GM18517 (cell line): Measurements from ENCODE around the gene JDP2.
"Not testable (repeated sequence)": the region's sequence is repeated elsewhere in the genome, so short reads cannot be mapped to it uniquely, and the experiment has no call there.

Experiments
- ATAC-seq: cut with Tn5 transposase; IDR thresholded peaks from one replicate; pipeline ENCODE4 v1.9.1; 2021; ENCODE audit warnings: mild to moderate bottlenecking, moderate library complexity; ENCODE audit not compliant: unreplicated experiment

JDP2 gene

GRCh38 chr14:75427482-75428229, at the start of gene JDP2:
JDP2 (plus strand) TSS chr14:75428022; CDS start chr14:75437921, 9,899 bp downstream.
- peak; percentile 29 for ATAC-seq

GRCh38 chr14:75379246-75379929, 48.4 kb upstream of the JDP2 start:
- no peak for ATAC-seq

- no peak for ATAC-seq
These were observed 47.9 kb upstream of the JDP2 start for GRCh38 chr14:75379930-75380270.

GRCh38 chr14:75380656-75381055, 47.2 kb upstream of the JDP2 start:
- ATAC-seq, result no peak

DNA sequence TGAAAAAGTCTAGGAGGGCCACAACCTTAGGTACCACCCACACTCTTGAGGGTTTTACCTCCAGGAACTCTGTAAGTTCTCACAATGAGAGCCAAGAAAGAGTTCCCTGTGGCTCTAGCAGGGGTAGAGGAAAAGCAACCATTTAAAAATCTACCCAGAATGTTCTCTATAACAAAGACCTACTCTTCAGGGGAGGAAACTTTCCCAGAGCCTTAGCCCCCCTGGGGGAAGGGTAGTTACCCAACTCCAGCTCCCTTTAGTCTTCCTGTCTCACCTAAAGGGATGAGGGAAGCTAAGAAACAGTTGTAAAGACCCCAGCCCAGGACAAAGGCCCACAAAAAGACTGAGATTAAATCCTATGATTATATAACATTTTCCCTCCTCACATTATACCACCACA, 46.2 kb upstream of the JDP2 start:
- ATAC-seq, result no peak

- not testable (repeated sequence) for ATAC-seq
These were observed 44.6 kb upstream of the JDP2 start for GRCh38 chr14:75383219-75383618.

DNA sequence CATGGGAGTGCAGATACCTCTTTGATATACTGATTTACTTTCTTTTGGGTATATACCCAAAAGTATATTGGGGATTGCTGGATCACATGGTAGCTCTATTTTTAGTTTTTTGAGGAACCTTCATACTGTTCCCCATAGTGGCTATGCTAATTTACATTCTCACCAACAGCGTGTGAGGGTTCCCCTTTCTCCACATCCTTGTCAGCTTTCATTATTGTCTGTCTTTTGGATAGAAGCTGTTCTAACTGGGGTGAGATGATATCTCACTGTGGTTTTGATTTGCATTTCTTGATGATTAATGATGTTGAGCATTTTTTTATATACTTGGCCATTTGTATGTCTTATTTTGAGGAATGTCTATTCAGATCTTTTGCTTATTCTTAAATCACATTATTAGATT, 44.1 kb upstream of the JDP2 start:
- ATAC-seq, result no peak

- no peak for ATAC-seq
These were observed 38.1 kb upstream of the JDP2 start for GRCh38 chr14:75389679-75390078.

DNA sequence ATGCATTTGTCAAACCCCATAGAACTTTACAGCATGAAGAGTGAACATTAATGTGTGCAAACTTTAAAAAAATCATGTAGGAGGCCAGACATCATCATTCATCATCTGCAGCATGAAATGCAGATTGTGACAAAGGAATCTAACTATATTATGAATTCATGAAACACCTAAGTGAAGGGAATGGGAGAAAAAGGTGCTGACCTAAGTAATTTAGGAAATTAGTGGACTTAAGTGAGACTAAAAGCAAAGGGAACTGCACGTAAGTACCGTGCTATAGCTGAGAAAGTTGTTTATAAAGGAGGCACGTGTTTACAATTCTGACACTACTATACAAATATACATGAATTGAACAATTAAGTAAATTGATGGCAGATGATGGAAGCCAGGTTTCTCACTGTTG, 37.6 kb upstream of the JDP2 start:
- ATAC-seq, result no peak

DNA sequence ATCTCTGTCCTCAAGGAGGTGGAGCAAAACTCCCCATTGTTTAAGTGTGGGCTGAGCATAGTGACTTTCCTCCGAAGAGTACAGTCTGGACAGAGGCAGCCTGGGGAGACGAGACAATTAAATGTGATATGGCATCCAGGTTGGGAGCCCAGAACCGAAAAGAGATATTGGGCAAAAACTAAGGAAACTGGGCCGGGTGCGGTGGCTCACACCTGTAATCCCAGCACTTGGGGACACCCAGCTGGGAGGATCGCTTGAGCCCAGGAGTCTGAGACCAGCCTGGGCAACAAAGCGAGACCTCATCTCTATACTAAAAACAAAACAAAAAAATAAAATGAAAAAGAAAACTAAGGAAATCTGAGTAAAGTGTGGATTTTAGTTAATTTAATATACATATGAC, 35.9 kb upstream of the JDP2 start:
- no peak for ATAC-seq

- no peak for ATAC-seq
These were observed 34.9 kb upstream of the JDP2 start for GRCh38 chr14:75392686-75393641.

GRCh38 chr14:75393794-75394193, 34.0 kb upstream of the JDP2 start:
- no peak for ATAC-seq

DNA sequence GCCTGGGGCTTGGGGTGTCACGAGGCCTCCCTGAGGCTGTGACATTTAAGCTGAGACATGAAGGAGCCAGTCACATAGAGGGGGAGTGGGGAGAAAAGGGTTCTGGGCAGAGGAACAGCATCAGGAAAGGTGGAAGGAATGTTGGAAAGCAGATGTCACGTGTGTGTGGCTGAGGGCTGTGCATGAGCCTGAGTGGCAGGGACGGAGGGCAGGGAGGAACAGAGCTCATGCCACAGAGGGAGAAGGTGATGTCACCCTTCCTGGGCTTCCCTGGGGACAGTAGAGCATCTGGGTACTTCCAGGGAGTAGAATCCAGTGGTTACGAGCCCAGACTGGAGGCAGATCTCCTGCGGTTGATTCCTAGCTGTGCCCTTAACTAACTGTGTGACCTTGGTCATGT, 32.0 kb upstream of the JDP2 start:
- no peak for ATAC-seq

GRCh38 chr14:75399321-75399720, 28.5 kb upstream of the JDP2 start:
- no peak for ATAC-seq

GRCh38 chr14:75399843-75400775, 27.7 kb upstream of the JDP2 start:
- no peak for ATAC-seq

DNA sequence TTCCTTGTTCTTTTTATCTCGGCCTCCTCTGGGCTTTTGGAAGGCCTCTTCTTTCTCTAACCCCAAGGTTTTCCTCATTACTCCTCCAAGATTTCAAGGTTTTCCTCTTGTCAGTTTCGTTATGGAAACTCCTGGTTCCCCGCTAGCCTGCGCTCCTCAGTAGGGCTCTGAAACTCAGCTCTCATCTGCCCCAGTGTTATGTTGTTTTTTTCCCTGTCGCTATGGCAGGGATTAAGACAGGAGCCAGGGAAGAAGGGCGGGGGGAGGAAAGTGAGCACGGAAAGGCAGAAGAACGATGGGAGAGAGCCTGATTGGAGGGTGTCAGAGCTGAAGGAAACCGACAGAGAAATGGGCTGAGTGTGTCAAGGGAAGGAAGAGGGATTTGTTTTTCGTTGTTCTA, 26.5 kb upstream of the JDP2 start:
- ATAC-seq, result no peak

DNA sequence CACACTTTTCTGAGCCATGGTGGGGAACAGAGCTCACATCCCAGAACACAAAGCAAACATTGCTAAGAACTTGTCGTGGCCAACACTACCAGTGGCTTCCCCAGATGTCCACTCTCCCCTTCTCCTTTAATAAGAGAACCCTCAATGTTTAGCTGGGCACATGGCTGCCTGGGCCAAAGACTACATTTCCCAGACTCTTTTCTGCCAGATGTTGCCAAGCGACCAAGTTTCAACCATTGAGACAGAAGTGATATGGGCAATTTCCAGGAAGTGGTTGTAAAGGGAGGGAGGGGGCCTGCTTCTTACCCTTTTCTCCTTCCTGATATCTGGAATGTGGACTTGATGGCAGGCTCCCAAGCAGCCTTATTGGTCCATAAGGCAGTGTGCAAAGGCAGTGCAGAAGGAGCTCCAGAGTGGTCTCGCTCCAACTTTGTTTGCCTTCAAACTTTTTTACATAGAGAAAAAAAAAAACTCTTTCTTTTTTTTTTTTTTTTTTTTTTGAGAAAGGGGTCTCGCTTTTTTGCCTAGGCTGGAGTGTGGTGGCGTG, 24.9 kb upstream of the JDP2 start:
- no peak for ATAC-seq

DNA sequence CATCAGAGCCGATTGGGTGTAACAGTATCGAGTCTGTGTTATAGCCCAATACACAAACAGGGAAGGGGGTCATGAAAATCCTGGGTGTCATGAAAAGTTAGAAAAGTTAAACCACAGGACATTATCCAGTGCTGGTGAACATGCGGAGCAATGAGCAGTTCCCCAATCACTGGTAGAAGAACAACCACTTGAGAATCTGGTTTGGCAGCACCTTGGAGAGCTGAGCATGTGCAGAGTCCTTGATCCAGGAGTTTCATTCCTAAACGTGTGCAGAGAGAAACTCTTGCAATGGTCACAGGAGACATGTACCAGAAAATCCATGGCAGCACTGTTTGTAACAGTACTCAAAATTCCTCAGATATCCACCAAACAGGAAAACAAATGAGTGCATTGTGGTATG, 23.0 kb upstream of the JDP2 start:
- ATAC-seq, result no peak

- ATAC-seq, result no peak
These were observed 21.7 kb upstream of the JDP2 start for GRCh38 chr14:75406102-75406501.

DNA sequence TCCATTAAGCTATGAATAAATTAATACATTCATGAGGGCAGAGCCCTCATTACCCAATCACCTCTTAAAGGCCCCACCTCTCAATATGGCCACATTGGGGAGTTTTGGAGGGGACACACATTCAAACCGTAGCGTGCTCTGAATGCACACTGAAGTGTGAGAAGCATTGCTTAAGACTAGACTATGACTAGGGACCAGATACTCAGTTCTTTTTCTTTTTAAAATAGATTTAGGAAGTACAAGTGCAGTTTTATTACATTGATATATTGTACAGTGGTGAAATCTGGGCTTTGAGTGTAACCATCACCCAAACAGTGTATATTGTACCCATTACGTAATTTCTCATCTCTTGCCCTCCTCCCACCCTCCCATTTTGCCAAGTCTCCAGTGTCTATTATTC, 21.0 kb upstream of the JDP2 start:
- no peak for ATAC-seq
